Spleen (tissue), 7 donors: ENCODE data around the gene PGAP3.

ENCODE experiments used
- POLR2A ChIP-seq, 3 donors: fragments of 450-650 bp; IDR thresholded peaks; one replicate each; pipeline ENCODE4 v1.5.1; 2017; ENCODE audit warnings: antibody characterized with exemption in 3 of 3, mild to moderate bottlenecking in 1 of 3
- POLR2AphosphoS5 ChIP-seq, 3 donors: sonication (generic); formaldehyde crosslinking; IDR thresholded peaks; one replicate each; pipeline ENCODE4 v1.5.1; 2017; ENCODE audit warnings: antibody characterized with exemption in 3 of 3
- TF ChIP-seq, protein P1 (sequence below), 11 experiments: fragments of 200-600 bp in 7 of 11; fragments of 450-650 bp in 4 of 11; sonication (generic) in 4 of 11; IDR thresholded peaks in 8 of 11; conservative IDR thresholded peaks in 3 of 11; 1 replicate in 7 of 11; 2 replicates in 4 of 11; pipeline versions ENCODE4 v1.4.0 to v1.8.0; 2016 to 2021; ENCODE audit warnings: antibody characterized with exemption in 11 of 11, inconsistent platforms in 4 of 11, mild to moderate bottlenecking in 1 of 11
- donor health status: DM: no; HTN: no; CAD: no; lungs with moderate emphysema.
- donor health status: DM: no; HTN: no; CAD: no.
- donor health status: DM: no; HTN: no; CAD: no.

DNA sequence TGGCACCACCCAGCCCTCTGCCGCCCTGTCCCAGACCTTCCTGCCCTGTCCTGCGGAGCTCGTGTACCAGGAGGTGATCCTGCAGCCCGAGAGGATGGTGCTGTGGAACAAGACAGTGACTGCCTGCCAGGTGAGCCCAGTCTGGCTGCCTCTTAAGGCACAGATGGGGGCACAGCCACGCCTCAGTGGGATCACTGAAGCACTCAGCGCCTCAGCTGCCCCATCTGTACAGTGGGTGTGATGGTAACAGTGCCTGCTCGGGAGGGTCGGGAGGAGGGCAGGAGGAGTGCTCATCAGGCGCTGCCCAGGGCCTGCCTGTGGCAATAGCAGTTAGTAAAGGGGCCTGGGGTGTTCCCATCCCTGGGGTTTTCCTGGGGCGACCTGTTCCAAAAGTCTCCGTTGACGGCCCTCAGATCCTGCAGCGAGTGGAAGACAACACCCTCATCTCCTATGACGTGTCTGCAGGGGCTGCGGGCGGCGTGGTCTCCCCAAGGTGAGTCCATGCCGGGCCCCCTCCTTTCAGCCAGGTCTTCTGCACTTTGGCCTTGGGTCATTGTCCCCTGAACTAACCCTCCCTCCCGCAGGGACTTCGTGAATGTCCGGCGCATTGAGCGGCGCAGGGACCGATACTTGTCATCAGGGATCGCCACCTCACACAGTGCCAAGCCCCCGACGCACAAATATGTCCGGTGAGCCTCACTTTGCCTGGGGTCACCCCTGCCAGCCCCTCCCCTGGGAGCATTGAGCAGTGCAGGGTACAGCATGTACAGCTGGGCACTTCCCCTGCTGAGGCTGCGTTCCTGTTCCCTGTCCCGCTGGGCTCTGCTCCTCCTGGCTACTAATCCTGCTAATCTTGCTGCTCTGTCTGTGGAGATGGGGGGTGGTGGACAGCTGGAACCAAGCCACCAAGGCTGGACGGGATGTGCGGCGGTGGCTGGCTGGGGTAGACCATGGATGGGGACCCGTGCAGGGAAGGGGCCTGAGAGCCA is 27.2 kb downstream of the PGAP3 start:
- TF ChIP-seq, protein P1, sequence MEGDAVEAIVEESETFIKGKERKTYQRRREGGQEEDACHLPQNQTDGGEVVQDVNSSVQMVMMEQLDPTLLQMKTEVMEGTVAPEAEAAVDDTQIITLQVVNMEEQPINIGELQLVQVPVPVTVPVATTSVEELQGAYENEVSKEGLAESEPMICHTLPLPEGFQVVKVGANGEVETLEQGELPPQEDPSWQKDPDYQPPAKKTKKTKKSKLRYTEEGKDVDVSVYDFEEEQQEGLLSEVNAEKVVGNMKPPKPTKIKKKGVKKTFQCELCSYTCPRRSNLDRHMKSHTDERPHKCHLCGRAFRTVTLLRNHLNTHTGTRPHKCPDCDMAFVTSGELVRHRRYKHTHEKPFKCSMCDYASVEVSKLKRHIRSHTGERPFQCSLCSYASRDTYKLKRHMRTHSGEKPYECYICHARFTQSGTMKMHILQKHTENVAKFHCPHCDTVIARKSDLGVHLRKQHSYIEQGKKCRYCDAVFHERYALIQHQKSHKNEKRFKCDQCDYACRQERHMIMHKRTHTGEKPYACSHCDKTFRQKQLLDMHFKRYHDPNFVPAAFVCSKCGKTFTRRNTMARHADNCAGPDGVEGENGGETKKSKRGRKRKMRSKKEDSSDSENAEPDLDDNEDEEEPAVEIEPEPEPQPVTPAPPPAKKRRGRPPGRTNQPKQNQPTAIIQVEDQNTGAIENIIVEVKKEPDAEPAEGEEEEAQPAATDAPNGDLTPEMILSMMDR (IDR thresholded peaks at IDR 0.05 in 8 of 11, conservative IDR thresholded peaks at IDR 0.05 in 3 of 11): no peak
- TF ChIP-seq POLR2AphosphoS5 (IDR thresholded peaks at IDR 0.05) (peak in 2 of 3 donors; percentile 23 to 44), POLR2A (IDR thresholded peaks at IDR 0.05) (no peak)
